Vagina (tissue), 2 donors: ENCODE results near the gene C2orf68. TPM values are rescaled to one million over a fixed set of nuclear protein-coding genes. Genes with fewer than 3 reads are reported as not detected.

Source experiments
- DNase-seq, 2 donors: peaks; one replicate each; pipeline ENCODE4 v3.0.0-alpha.2; 2017; ENCODE audit errors: extremely low spot score in 2 of 2
- H3K27ac ChIP-seq: fragments of 200-600 bp; sonication (generic); one replicate; pipeline ENCODE4 v1.5.1; 2019
- H3K27me3 ChIP-seq: fragments of 200-600 bp; sonication (generic); one replicate; pipeline ENCODE4 v1.5.1; 2019
- H3K36me3 ChIP-seq, 2 donors: fragments of 200-600 bp; sonication (generic); one replicate each; pipeline ENCODE4 v1.5.1; 2017 to 2019
- H3K4me1 ChIP-seq: fragments of 200-600 bp; sonication (generic); one replicate; pipeline ENCODE4 v1.5.1; 2019
- H3K4me3 ChIP-seq, 2 donors: fragments of 200-600 bp; sonication (generic); 1 replicate in 1 of 2; 2 replicates in 1 of 2; pipeline ENCODE4 v1.5.1; 2016 to 2019
- H3K9me3 ChIP-seq: fragments of 200-600 bp; sonication (generic); one replicate; pipeline ENCODE4 v1.5.1; 2019
- POLR2A ChIP-seq, 2 donors: fragments of 450-650 bp; IDR thresholded peaks; one replicate each; pipeline ENCODE4 v1.6.1; 2017; ENCODE audit warnings: antibody characterized with exemption in 2 of 2, mild to moderate bottlenecking in 2 of 2, moderate library complexity in 2 of 2
- POLR2AphosphoS5 ChIP-seq, 2 donors: sonication (generic); formaldehyde crosslinking; IDR thresholded peaks; one replicate each; pipeline ENCODE4 v1.9.0; 2017; ENCODE audit warnings: antibody characterized with exemption in 2 of 2, mild to moderate bottlenecking in 2 of 2, low read depth in 1 of 2; ENCODE audit not compliant: insufficient read depth in 1 of 2
- intact Hi-C: fragments of 100-400 bp; cut with DNase I; formaldehyde crosslinking; loops from one replicate; pipeline ENCODE4 v1.15.1; 2023
- total RNA-seq: library from RNA; depleted of rRNA; stranded (reverse); fragments of >200 nt; gene quantifications from one replicate; pipeline ENCODE4 v1.2.3, GENCODE V29; 2016
- TF ChIP-seq, protein P1 (sequence below), 3 experiments: fragments of 450-650 bp in 2 of 3; fragments of 200-600 bp in 1 of 3; sonication (generic) in 1 of 3; IDR thresholded peaks; one replicate each; pipeline ENCODE4 v1.5.1; 2017 to 2019; ENCODE audit warnings: antibody characterized with exemption in 3 of 3, mild to moderate bottlenecking in 2 of 3, moderate library complexity in 2 of 3

C2orf68 gene
- total RNA-seq, 1 donor from 2014 or later, result 12.0 TPM

DNA sequence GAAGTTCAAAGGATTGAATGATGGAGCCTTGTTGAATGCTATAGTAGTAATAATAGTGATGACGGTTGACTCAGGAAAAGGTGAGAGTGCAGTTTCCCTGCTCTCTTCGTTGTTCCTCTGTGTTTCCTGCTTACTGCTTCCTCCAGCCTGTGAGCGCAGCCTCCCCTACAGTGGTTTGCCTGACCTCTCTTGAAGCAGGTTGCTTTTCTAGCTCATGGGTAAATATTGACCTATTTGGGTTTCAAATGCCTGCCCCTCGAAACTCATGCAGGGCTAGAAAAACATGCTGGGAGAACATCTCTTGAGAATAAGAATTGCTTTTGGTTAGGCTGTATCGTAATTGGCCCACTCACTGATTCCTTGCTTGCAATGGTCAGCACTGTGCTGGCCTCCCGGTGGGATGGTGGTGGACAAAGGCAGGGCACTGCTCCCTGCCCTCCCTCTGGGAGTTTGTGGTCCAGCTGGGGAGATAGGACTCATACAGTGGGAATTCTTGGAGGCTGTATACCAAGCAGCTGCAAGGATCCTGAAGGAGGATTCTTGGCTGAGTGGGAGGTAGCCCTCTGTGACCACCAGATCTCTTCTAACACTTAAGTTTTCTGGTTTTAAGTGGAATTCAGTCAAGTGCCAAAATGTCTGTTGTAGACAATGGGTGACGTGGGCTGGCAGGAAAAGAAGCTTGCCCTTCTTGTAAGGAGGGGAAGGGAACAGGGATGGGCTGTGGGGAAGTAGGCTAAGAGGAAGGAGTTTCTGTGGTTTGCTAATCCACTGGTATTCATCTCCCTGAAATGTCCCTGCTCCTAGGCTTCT is 21.7 kb downstream of the C2orf68 start:
- H3K4me3 ChIP-seq, result no peak overlapping the region
- no peaks in the 10 kb centered on the region for H3K27me3 ChIP-seq
- intact Hi-C loops, result no loop called here
- DNase-seq, result no peak
- peak overlapping the region; percentile 39 for H3K27ac ChIP-seq
- H3K4me1 ChIP-seq, result peaks cover 75% of the 10 kb centered on the region
- no peaks in the 10 kb centered on the region for H3K9me3 ChIP-seq
- no peaks in the 10 kb centered on the region for H3K36me3 ChIP-seq
- TF ChIP-seq, protein P1, sequence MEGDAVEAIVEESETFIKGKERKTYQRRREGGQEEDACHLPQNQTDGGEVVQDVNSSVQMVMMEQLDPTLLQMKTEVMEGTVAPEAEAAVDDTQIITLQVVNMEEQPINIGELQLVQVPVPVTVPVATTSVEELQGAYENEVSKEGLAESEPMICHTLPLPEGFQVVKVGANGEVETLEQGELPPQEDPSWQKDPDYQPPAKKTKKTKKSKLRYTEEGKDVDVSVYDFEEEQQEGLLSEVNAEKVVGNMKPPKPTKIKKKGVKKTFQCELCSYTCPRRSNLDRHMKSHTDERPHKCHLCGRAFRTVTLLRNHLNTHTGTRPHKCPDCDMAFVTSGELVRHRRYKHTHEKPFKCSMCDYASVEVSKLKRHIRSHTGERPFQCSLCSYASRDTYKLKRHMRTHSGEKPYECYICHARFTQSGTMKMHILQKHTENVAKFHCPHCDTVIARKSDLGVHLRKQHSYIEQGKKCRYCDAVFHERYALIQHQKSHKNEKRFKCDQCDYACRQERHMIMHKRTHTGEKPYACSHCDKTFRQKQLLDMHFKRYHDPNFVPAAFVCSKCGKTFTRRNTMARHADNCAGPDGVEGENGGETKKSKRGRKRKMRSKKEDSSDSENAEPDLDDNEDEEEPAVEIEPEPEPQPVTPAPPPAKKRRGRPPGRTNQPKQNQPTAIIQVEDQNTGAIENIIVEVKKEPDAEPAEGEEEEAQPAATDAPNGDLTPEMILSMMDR (IDR thresholded peaks at IDR 0.05), result no peak
- TF ChIP-seq POLR2AphosphoS5 (IDR thresholded peaks at IDR 0.05; ENCODE audit: insufficient read depth in 1 of 2, low read depth in 1 of 2), result peak in 1 of 2 donors; percentile 8
- TF ChIP-seq POLR2A (IDR thresholded peaks at IDR 0.05), result no peak

DNA sequence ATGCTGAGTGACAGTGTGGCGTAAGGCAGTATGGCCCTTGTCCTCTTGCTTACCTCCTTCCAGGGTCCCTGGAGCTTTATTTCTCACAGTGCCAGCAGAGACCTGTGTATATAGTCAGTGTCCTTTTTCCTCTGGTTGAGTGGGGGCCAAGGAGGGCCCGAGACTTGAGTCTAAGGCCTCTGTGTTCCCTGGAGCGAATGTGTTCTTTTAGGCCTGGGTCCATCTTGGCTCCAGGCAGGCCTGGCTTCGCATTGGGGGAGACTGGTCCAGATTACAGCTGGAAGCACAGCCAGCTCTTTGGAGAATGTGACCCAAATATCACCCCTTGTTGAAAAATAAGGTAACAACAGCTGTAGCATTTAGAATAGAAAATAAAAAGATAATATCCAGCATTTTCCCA is 22.7 kb downstream of the C2orf68 start:
- H3K9me3 ChIP-seq, result no peaks in the 10 kb centered on the region
- peak overlapping the region; percentile 28 for H3K27ac ChIP-seq
- H3K4me3 ChIP-seq, result no peak overlapping the region
- intact Hi-C loops, result no loop called here
- peaks cover 73% of the 10 kb centered on the region for H3K4me1 ChIP-seq
- H3K27me3 ChIP-seq, result no peaks in the 10 kb centered on the region
- DNase-seq, result no peak
- H3K36me3 ChIP-seq, result no peaks in the 10 kb centered on the region
- TF ChIP-seq, protein P1 (IDR thresholded peaks at IDR 0.05), result no peak
- TF ChIP-seq POLR2AphosphoS5 (IDR thresholded peaks at IDR 0.05; ENCODE audit: insufficient read depth in 1 of 2, low read depth in 1 of 2) (no peak), POLR2A (IDR thresholded peaks at IDR 0.05) (no peak)

GRCh38 chr2:85588645-85589044 is 23.2 kb downstream of the C2orf68 start:
- TF ChIP-seq, protein P1 (IDR thresholded peaks at IDR 0.05), result no peak
- TF ChIP-seq POLR2AphosphoS5 (IDR thresholded peaks at IDR 0.05; ENCODE audit: insufficient read depth in 1 of 2, low read depth in 1 of 2), result no peak
- TF ChIP-seq POLR2A (IDR thresholded peaks at IDR 0.05), result no peak
- Histone ChIP-seq H3K4me3 (no peak overlapping the region), H3K36me3 (no peaks in the 10 kb centered on the region), H3K27ac (peak overlapping the region; percentile 28), H3K27me3 (no peaks in the 10 kb centered on the region), H3K9me3 (no peaks in the 10 kb centered on the region), H3K4me1 (peaks cover 78% of the 10 kb centered on the region)
- intact Hi-C loops, result no loop called here
- DNase-seq, result no peak

DNA sequence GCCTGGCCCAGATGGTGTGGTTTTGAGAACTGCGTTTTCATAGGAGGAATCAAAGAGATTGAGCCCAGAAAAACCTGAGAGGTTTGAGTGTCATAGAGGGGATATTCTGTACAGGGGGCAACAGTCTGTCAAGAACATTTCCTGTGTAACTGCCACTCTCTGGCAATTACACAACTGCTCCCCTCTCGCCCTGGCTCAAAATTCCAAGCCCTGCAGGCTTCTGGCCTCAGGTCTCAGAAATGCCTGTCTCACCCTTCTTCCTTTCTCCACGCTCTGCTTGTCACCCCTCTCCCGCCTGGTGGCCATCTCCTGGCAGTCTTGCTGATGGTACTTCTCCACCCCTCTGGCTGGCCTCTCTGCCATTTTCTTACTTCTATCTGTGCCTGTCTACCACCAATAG is 23.6 kb downstream of the C2orf68 start:
- TF ChIP-seq POLR2AphosphoS5 (IDR thresholded peaks at IDR 0.05; ENCODE audit: insufficient read depth in 1 of 2, low read depth in 1 of 2) (no peak), POLR2A (IDR thresholded peaks at IDR 0.05) (no peak)
- TF ChIP-seq, protein P1 (IDR thresholded peaks at IDR 0.05), result no peak
- Histone ChIP-seq H3K27me3 (no peaks in the 10 kb centered on the region), H3K4me3 (no peak overlapping the region), H3K9me3 (no peaks in the 10 kb centered on the region), H3K36me3 (no peaks in the 10 kb centered on the region), H3K4me1 (peaks cover 80% of the 10 kb centered on the region), H3K27ac (peak overlapping the region; percentile 28)
- intact Hi-C loops, result no loop called here
- no peak for DNase-seq

DNA sequence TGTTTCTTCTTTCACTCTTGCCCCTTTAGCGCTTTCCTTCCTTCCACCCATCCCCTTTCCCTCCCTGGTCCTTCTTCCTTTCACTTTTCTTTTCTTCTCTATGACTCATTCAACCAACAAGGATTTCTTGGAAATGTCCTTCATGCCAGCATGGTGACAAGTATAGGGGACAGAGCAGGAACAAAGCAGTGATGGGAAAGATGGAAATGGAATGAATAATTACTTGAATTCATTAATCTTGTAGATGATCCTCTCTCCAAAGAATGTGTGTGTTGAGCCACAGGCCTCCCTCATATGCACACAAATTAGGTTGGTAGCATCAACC is 26.1 kb downstream of the C2orf68 start:
- Histone ChIP-seq H3K27ac (peak overlapping the region; percentile 95), H3K4me3 (peak overlapping the region; percentile 54 to 78), H3K36me3 (no peaks in the 10 kb centered on the region), H3K4me1 (peaks cover 65% of the 10 kb centered on the region), H3K27me3 (no peaks in the 10 kb centered on the region), H3K9me3 (no peaks in the 10 kb centered on the region)
- TF ChIP-seq POLR2A (IDR thresholded peaks at IDR 0.05) (no peak), POLR2AphosphoS5 (IDR thresholded peaks at IDR 0.05; ENCODE audit: insufficient read depth in 1 of 2, low read depth in 1 of 2) (no peak)
- TF ChIP-seq, protein P1 (IDR thresholded peaks at IDR 0.05), result no peak
- DNase-seq, result no peak
- intact Hi-C loops, result no loop called here
